Measurements from ENCODE around the gene MAPK4.

MAPK4 gene

DNA sequence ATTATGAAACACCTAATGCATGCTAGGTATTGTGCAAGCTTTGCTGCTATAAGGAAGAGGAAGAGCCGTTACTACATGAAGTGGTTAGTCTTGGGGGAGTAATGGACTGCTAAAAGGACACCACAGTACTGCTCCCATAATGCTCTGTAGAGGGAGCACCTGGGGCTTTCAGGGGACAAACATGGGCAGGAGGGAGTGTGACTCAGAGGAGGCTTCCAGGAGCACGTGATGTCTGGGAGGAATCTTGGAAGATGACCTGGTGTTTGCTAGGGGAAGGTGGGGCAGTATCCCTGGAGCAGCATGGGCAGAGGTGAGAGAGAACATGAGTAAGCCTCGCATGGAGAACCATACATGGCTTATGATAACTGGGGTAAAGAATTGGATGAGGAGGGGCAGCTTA, 18.8 kb downstream of the MAPK4 start:
- no peak for DNase-seq (ENCODE audit: extremely low read depth, low read depth)
- no peak for TF ChIP-seq CTCF (IDR thresholded peaks at IDR 0.05; ENCODE audit: low read depth, low read length, missing control alignments)
- H3K4me3 ChIP-seq (replicated peaks; ENCODE audit: low read depth, low read length) = no peak overlapping the region

DNA sequence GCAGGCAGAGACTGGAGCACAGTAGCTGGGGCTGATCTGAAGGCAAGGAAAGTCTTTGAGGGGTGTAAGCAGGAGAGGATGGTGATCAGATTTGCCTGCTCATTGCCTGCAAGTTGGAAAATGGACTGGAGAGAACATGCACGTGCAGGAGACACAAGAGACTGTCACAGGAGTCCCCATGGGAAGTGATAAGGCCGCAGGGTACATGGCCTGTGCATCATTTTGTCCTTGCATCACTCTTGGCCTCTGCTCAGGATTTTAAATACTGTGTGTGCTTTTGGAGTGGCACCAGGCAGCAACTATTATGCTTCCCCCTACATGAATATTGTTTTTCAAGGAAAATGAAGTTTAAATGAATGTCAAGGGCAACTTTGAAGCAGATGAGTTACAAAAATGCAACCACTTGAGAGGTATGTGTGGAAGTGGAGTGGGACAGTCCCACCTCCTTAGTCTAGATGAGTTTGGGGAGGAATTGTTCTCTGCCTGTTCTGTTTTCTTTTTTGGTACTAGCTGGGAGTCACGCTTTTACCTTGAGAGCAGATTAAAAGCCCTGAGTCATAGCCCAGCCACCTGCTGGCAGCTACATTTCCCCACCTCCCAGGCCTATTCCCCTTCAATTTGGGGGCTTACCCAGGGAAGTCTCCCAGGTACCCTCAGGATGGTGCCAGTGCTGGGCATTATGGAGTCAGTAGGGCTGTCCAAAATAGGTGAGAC, 19.3 kb downstream of the MAPK4 start:
- no peak for TF ChIP-seq CTCF (IDR thresholded peaks at IDR 0.05; ENCODE audit: low read depth, low read length, missing control alignments)
- no peak for DNase-seq (ENCODE audit: extremely low read depth, low read depth)
- no peak overlapping the region for H3K4me3 ChIP-seq (replicated peaks; ENCODE audit: low read depth, low read length)

GRCh38 chr18:50581517-50581916, 21.6 kb downstream of the MAPK4 start:
- no peak for TF ChIP-seq CTCF (IDR thresholded peaks at IDR 0.05; ENCODE audit: low read depth, low read length, missing control alignments)
- DNase-seq (ENCODE audit: extremely low read depth, low read depth) = no peak
- H3K4me3 ChIP-seq (replicated peaks; ENCODE audit: low read depth, low read length) = no peak overlapping the region

GRCh38 chr18:50582500-50582899, 22.6 kb downstream of the MAPK4 start:
- no peak for TF ChIP-seq CTCF (IDR thresholded peaks at IDR 0.05; ENCODE audit: low read depth, low read length, missing control alignments)
- DNase-seq (ENCODE audit: extremely low read depth, low read depth) = no peak
- no peak overlapping the region for H3K4me3 ChIP-seq (replicated peaks; ENCODE audit: low read depth, low read length)

GRCh38 chr18:50586710-50587109, 26.8 kb downstream of the MAPK4 start:
- TF ChIP-seq CTCF (IDR thresholded peaks at IDR 0.05; ENCODE audit: low read depth, low read length, missing control alignments) = no peak
- DNase-seq (ENCODE audit: extremely low read depth, low read depth) = no peak
- H3K4me3 ChIP-seq (replicated peaks; ENCODE audit: low read depth, low read length) = no peak overlapping the region

DNA sequence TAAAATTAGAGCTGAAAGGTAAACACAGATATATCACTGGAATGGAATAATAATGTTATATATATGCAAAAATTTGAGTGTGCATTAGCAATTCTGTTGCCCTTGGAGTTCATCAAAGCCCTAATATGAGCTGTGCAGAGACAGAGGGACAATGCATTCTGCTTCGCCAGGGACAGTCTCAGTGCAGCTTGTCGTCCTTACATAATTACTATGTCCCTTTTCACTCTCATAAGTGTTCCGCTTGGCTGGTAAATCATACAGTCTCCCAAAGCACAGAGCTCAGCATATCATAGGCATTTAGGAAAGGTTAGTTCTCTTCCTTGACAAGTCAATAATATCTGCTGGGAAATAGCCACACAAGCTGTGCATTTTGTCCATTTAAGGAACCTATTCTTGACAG, 30.7 kb downstream of the MAPK4 start:
- no peak overlapping the region for H3K4me3 ChIP-seq (replicated peaks; ENCODE audit: low read depth, low read length)
- DNase-seq (ENCODE audit: extremely low read depth, low read depth) = no peak
- TF ChIP-seq CTCF (IDR thresholded peaks at IDR 0.05; ENCODE audit: low read depth, low read length, missing control alignments) = no peak

GRCh38 chr18:50594012-50594411, 34.1 kb downstream of the MAPK4 start:
- TF ChIP-seq CTCF (IDR thresholded peaks at IDR 0.05; ENCODE audit: low read depth, low read length, missing control alignments) = no peak
- no peak for DNase-seq (ENCODE audit: extremely low read depth, low read depth)
- no peak overlapping the region for H3K4me3 ChIP-seq (replicated peaks; ENCODE audit: low read depth, low read length)

Measured in HFF-Myc (cell line).